Endodermal cell (in vitro differentiated cells): ENCODE results near the gene OR11A1. TPM values are rescaled to one million over a fixed set of nuclear protein-coding genes. Genes with fewer than 3 reads are reported as not detected.

Experiments used
- DNase-seq: peaks from one replicate; pipeline ENCODE4 v3.0.0-alpha.2; 2017
- H3K27ac ChIP-seq: 2 replicates; pipeline ENCODE4 v1.5.1; 2013; ENCODE audit warnings: mild to moderate bottlenecking, low read depth, low read length, moderate library complexity
- H3K27me3 ChIP-seq: 2 replicates; pipeline ENCODE4 v1.6.1; 2013; ENCODE audit warnings: mild to moderate bottlenecking, low read length, moderate library complexity; ENCODE audit not compliant: insufficient read depth, control insufficient read depth, poor library complexity, severe bottlenecking
- H3K36me3 ChIP-seq: 2 replicates; pipeline ENCODE4 v1.7.0; 2013; ENCODE audit warnings: mild to moderate bottlenecking, low read length, moderate library complexity; ENCODE audit not compliant: control insufficient read depth, insufficient read depth
- H3K4me1 ChIP-seq: one replicate; pipeline ENCODE4 v1.7.0; 2013; ENCODE audit warnings: low read length; ENCODE audit not compliant: control insufficient read depth, insufficient read depth
- H3K4me3 ChIP-seq: 2 replicates; pipeline ENCODE4 v1.5.1; 2013; ENCODE audit warnings: mild to moderate bottlenecking, low read length, moderate library complexity
- H3K9ac ChIP-seq: 2 replicates; pipeline ENCODE4 v1.6.1; 2013; ENCODE audit warnings: mild to moderate bottlenecking, low read length, moderate library complexity; ENCODE audit not compliant: poor library complexity, severe bottlenecking; ENCODE audit errors: extremely low read depth
- H3K9me3 ChIP-seq: 2 replicates; pipeline ENCODE4 v1.6.1; 2013; ENCODE audit warnings: mild to moderate bottlenecking, low read length, moderate library complexity; ENCODE audit not compliant: control insufficient read depth
- H3K27ac Mint-ChIP-seq: 2 replicates; pipeline ENCODE4 v1.8.0; 2020; ENCODE audit warnings: mixed read lengths
- H3K27me3 Mint-ChIP-seq: 2 replicates; pipeline ENCODE4 v1.8.0; 2021; ENCODE audit warnings: mild to moderate bottlenecking, mixed read lengths; ENCODE audit not compliant: insufficient read depth
- H3K36me3 Mint-ChIP-seq: 2 replicates; pipeline ENCODE4 v1.8.0; 2020; ENCODE audit warnings: low read depth, mixed read lengths
- H3K4me1 Mint-ChIP-seq: 2 replicates; pipeline ENCODE4 v1.8.0; 2020; ENCODE audit warnings: mixed read lengths
- H3K4me3 Mint-ChIP-seq: 2 replicates; pipeline ENCODE4 v1.8.0; 2020; ENCODE audit warnings: mild to moderate bottlenecking, moderate library complexity, mixed read lengths
- H3K9me3 Mint-ChIP-seq: 2 replicates; pipeline ENCODE4 v1.8.0; 2020; ENCODE audit warnings: mild to moderate bottlenecking, mixed read lengths
- CTCF ChIP-seq: fragments of 200-600 bp; sonication (generic); conservative IDR thresholded peaks from 2 replicates; pipeline ENCODE4 v1.5.0; 2021; ENCODE audit warnings: antibody characterized with exemption, mild to moderate bottlenecking
- WGBS, 2 experiments: methylation state at CpG; one replicate each; pipeline versions ENCODE4 v1.1.5 to v1.1.7; 2013; ENCODE audit warnings: missing lambda C conversion rate in 2 of 2, mixed read lengths in 1 of 2; ENCODE audit not compliant: insufficient coverage in 1 of 2, insufficient read length in 1 of 2; 5-methylcytosine and 5-hydroxymethylcytosine counted together
- total RNA-seq, 2 donors: library from RNA; stranded (reverse); fragmentation: NEBNext Ultra II Directional in 1 of 2; extraction: Animal tissue kit (Norgen Biotek cat#: 25700) in 1 of 2; gene quantifications; 2 replicates in 1 of 2; 3 replicates in 1 of 2; pipeline ENCODE4 v1.2.1, GENCODE V29; 2021

The OR11A1 gene
- total RNA-seq, 2 donors from 2014 or later, result not detected

GRCh38 chr6:29414588-29414987 is 42.3 kb downstream of the OR11A1 start, which contains the start of gene OR12D1:
Gene OR12D1, plus strand, starts transcription at chr6:29414928.
- TF ChIP-seq CTCF, result peak; percentile 69
- H3K27me3 ChIP-seq, result no peaks in the 10 kb centered on the region

GRCh38 chr6:29403801-29404200 is 53.1 kb downstream of the OR11A1 start:
- no peak overlapping the region for H3K4me3 Mint-ChIP-seq
- DNase-seq, result no peak
- 89 to 100% methylated on average over 1 of the region's 1 CpG for WGBS, 2 experiments
- no peaks in the 10 kb centered on the region for H3K27me3 Mint-ChIP-seq
- Histone ChIP-seq H3K4me1 (no peaks in the 10 kb centered on the region), H3K27ac (no peak overlapping the region), H3K9me3 (no peaks in the 10 kb centered on the region), H3K27me3 (no peaks in the 10 kb centered on the region), H3K4me3 (no peak overlapping the region), H3K9ac (no peak overlapping the region), H3K36me3 (no peaks in the 10 kb centered on the region)
- TF ChIP-seq CTCF, result no peak
- peaks cover 3% of the 10 kb centered on the region for H3K9me3 Mint-ChIP-seq
- no peaks in the 10 kb centered on the region for H3K36me3 Mint-ChIP-seq
- H3K4me1 Mint-ChIP-seq, result no peaks in the 10 kb centered on the region
- no peak overlapping the region for H3K27ac Mint-ChIP-seq

More at GRCh38 chr6:29414588-29414987, 42.3 kb downstream of the OR11A1 start, which contains the start of gene OR12D1:
- DNase-seq, result no peak
- no peaks in the 10 kb centered on the region for H3K4me1 ChIP-seq
- Mint-ChIP-seq H3K9me3 (peaks cover 6% of the 10 kb centered on the region), H3K36me3 (no peaks in the 10 kb centered on the region), H3K4me3 (no peak within 1 kb of the TSS), H3K27ac (no peak within 1 kb of the TSS), H3K27me3 (no peaks in the 10 kb centered on the region), H3K4me1 (no peaks in the 10 kb centered on the region)
- no peak within 1 kb of the TSS for H3K9ac ChIP-seq
- no peak within 1 kb of the TSS for H3K4me3 ChIP-seq
- H3K36me3 ChIP-seq, result no peaks in the 10 kb centered on the region
- no peak within 1 kb of the TSS for H3K27ac ChIP-seq
- no peaks in the 10 kb centered on the region for H3K9me3 ChIP-seq

DNA sequence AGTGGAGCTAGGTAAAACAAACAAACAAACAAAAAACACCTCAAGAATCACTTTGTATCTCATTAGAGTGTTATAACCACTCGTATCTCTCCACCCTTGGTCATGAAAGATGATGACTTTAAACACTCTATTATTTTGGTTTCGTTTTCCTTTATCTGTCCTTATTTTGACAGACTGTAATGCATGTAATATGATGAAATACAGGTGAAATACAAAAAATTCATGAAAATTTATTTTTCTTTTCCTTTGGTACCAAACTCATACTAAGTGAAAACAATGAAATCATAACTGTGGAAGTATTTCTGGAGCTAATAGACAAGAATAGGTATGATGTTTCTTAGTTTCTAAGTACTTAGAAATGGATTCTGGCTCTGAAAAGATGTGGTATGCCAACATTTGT is 57.3 kb downstream of the OR11A1 start:
- no peak overlapping the region for H3K27ac ChIP-seq

More for the DNA sequence above, 57.3 kb downstream of the OR11A1 start:
- Histone ChIP-seq H3K4me1 (no peaks in the 10 kb centered on the region), H3K36me3 (no peaks in the 10 kb centered on the region), H3K9ac (no peak overlapping the region), H3K27me3 (no peaks in the 10 kb centered on the region), H3K9me3 (no peaks in the 10 kb centered on the region), H3K4me3 (no peak overlapping the region)
- no peaks in the 10 kb centered on the region for H3K9me3 Mint-ChIP-seq
- no peak for TF ChIP-seq CTCF
- H3K27me3 Mint-ChIP-seq, result no peaks in the 10 kb centered on the region
- no peak for DNase-seq
- WGBS, 2 experiments, result 84% methylated on average over 2 of the region's 2 CpGs; no CpG with 5 or more reads in 1 of the 2 experiments
- no peak overlapping the region for H3K27ac Mint-ChIP-seq
- H3K4me1 Mint-ChIP-seq, result no peaks in the 10 kb centered on the region
- no peaks in the 10 kb centered on the region for H3K36me3 Mint-ChIP-seq
- H3K4me3 Mint-ChIP-seq, result no peak overlapping the region
